ENCODE results near the gene CD59. TPM values are rescaled to one million over a fixed set of nuclear protein-coding genes. Genes with fewer than 3 reads are reported as not detected.

CD59 gene
- total and polyA plus RNA-seq, 2 of the 13 experiments (the other 11 are each of a cell fraction or from before 2014, with no cell fraction given), result 127 to 289 TPM

GRCh38 chr11:33701302-33702230, 34.7 kb downstream of the CD59 start:
- intact Hi-C loops (cut with micrococcal nuclease; ENCODE audit: unreplicated experiment) (no loop called here), in situ Hi-C loops (cut with HindIII; ENCODE audit: extremely low pct_ligation_motif_present, low pct_unique_long_range_greater_than_20kb) (no loop called here)
- DNase-seq (ENCODE audit: low spot score) (no peak), ATAC-seq (no peak), FAIRE-seq (peak; percentile 39)
- H3K4me1 ChIP-seq (ENCODE audit: insufficient read depth, low read length), result peaks cover 81% of the 10 kb centered on the region
- POLR2A ChIA-PET, result interaction anchor here (1.5 to 4.4 kb wide), 5 partner anchors 11 to 68 kb away, joined by 4 to 81 read pairs (median 8); partner anchors contain the start of gene CD59
- no peaks in the 10 kb centered on the region for H3K79me2 ChIP-seq (ENCODE audit: insufficient read depth, low read length)
- H3K9me3 ChIP-seq (ENCODE audit: low read length), result no peaks in the 10 kb centered on the region
- no peaks in the 10 kb centered on the region; a peak in 1 of 5 replicates for H3K36me3 ChIP-seq (replicated peaks in 1 of 2; ENCODE audit: control insufficient read depth in 1 of 2, insufficient read depth in 2 of 2, low read length in 2 of 2)
- peak overlapping the region; percentile 70 for H3K9ac ChIP-seq (ENCODE audit: insufficient read depth, low read depth, low read length)
- CTCF ChIA-PET (ENCODE audit: low intra/inter-chr PET ratio, low total read pairs), result no interaction called here
- H4K20me1 ChIP-seq (ENCODE audit: insufficient read depth, low read length), result no peaks in the 10 kb centered on the region; the same call in 1 of the 2 replicates
- H3K4me2 ChIP-seq (ENCODE audit: low read depth, low read length), result peak overlapping the region; percentile 96
- BruUV-seq (replicated peaks), result TSS peak; percentile 93
- peak overlapping the region; percentile 20 for H2AFZ ChIP-seq (ENCODE audit: low read length)
- peak overlapping the region; percentile 75 for H3K27ac ChIP-seq (ENCODE audit: extremely low read length, insufficient read depth, low read length)
- peak overlapping the region; percentile 55 to 75 (median 58) for H3K4me3 ChIP-seq (replicated peaks in 1 of 3; ENCODE audit: insufficient read depth in 1 of 3, low read depth in 2 of 3, low read length in 3 of 3)
- no peaks in the 10 kb centered on the region for H3K27me3 ChIP-seq (ENCODE audit: control insufficient read depth in 1 of 2, insufficient read depth in 2 of 2, low read length in 2 of 2)
- 14% methylated on average over 7 of the region's 7 CpGs for WGBS (ENCODE audit: low lambda C conversion rate)
- TF ChIP-seq TP53 (CRISPR knock-in tag; conservative IDR thresholded peaks at IDR 0.05) (no peak), TEAD3 (CRISPR knock-in tag; optimal IDR thresholded peaks at IDR 0.05; ENCODE audit: borderline replicate concordance) (peak; percentile 17), MYC (CRISPR knock-in tag; IDR thresholded peaks at IDR 0.05; ENCODE audit: borderline replicate concordance) (no peak), ZNF883 (CRISPR knock-in tag; IDR thresholded peaks at IDR 0.05; ENCODE audit: not compliant biosample characterization) (no peak), ZNF235 (CRISPR knock-in tag; IDR thresholded peaks at IDR 0.05; ENCODE audit: borderline replicate concordance) (no peak), MBNL3 (CRISPR knock-in tag; conservative IDR thresholded peaks at IDR 0.05) (no peak), ZNF607 (CRISPR knock-in tag; IDR thresholded peaks at IDR 0.05; ENCODE audit: borderline replicate concordance) (no peak), ZBTB26 (CRISPR knock-in tag; IDR thresholded peaks at IDR 0.05; ENCODE audit: borderline replicate concordance) (no peak), ZNF430 (CRISPR knock-in tag; IDR thresholded peaks at IDR 0.05) (no peak; the same call in 1 of the 2 replicates), GATAD2A (CRISPR knock-in tag; IDR thresholded peaks at IDR 0.05) (peak; percentile 33; the same call in 1 of the 2 replicates), SP2 (CRISPR knock-in tag; IDR thresholded peaks at IDR 0.05) (no peak), ZBTB43 (CRISPR knock-in tag; conservative IDR thresholded peaks at IDR 0.05) (no peak), ZBTB42 (CRISPR knock-in tag; IDR thresholded peaks at IDR 0.05) (no peak)
- TF ChIP-seq, protein P1, sequence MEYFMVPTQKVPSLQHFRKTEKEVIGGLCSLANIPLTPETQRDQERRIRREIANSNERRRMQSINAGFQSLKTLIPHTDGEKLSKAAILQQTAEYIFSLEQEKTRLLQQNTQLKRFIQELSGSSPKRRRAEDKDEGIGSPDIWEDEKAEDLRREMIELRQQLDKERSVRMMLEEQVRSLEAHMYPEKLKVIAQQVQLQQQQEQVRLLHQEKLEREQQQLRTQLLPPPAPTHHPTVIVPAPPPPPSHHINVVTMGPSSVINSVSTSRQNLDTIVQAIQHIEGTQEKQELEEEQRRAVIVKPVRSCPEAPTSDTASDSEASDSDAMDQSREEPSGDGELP (IDR thresholded peaks at IDR 0.05; ENCODE audit: borderline replicate concordance, low read depth), result no peak
- TF ChIP-seq, protein P2, sequence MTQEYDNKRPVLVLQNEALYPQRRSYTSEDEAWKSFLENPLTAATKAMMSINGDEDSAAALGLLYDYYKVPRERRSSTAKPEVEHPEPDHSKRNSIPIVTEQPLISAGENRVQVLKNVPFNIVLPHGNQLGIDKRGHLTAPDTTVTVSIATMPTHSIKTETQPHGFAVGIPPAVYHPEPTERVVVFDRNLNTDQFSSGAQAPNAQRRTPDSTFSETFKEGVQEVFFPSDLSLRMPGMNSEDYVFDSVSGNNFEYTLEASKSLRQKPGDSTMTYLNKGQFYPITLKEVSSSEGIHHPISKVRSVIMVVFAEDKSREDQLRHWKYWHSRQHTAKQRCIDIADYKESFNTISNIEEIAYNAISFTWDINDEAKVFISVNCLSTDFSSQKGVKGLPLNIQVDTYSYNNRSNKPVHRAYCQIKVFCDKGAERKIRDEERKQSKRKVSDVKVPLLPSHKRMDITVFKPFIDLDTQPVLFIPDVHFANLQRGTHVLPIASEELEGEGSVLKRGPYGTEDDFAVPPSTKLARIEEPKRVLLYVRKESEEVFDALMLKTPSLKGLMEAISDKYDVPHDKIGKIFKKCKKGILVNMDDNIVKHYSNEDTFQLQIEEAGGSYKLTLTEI (CRISPR knock-in tag; conservative IDR thresholded peaks at IDR 0.05), result no peak
- TF ChIP-seq, protein P3, sequence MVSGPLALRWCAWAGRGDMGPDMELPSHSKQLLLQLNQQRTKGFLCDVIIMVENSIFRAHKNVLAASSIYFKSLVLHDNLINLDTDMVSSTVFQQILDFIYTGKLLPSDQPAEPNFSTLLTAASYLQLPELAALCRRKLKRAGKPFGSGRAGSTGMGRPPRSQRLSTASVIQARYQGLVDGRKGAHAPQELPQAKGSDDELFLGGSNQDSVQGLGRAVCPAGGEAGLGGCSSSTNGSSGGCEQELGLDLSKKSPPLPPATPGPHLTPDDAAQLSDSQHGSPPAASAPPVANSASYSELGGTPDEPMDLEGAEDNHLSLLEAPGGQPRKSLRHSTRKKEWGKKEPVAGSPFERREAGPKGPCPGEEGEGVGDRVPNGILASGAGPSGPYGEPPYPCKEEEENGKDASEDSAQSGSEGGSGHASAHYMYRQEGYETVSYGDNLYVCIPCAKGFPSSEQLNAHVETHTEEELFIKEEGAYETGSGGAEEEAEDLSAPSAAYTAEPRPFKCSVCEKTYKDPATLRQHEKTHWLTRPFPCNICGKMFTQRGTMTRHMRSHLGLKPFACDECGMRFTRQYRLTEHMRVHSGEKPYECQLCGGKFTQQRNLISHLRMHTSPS (CRISPR knock-in tag; IDR thresholded peaks at IDR 0.05; ENCODE audit: low read depth), result no peak

Data from HepG2 (cell line).